GM18502 (cell line): ENCODE data around the gene LRRC25.

Experiments
- ATAC-seq: cut with Tn5 transposase; IDR thresholded peaks from one replicate; pipeline ENCODE4 v1.9.1; 2021; ENCODE audit warnings: mild to moderate bottlenecking; ENCODE audit not compliant: unreplicated experiment, poor library complexity

LRRC25 gene

DNA sequence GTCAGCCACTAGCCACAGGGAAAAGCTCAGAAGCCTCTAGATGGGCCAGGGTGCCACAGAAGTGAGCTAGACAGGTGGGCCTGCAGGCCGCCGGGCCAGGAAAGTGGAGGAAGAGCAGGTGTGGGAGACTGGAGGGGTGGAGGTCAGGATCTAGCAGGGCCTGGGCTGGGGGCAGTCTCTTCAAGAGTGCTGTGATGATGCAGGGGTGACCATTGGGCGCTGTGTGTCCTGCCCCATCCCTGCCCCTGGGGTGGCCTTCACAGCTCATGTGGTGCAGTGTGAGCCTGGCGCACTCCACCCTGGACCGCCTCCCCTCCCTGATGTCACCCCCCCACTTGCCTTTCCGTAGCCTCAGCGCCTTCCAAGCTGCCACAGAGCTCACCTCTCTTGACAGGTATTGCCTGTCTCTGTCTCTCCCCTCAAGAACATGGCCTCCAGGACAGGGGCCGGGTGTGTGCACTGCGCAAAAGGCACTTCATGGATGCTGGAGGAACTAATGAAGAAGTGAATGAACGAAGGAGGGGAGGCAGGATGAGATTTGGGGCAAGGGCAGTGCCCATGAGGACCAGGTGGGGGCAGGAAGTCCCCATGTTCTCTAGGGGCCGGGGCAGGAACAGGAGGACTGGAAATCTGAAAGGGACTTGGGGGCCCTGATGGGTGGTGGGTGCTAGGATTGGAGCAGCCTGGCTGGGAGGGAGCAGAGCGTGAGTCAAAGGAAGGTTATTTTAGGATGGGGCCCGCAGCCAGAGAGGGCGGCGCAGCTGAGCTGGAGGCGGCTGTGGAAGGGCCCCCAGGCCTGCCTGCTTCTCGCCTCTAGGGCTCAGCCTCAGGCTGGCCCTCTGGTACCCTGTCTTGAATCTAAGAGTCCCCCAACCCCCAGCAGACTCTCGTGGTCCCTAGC is 28.3 kb upstream of the LRRC25 start:
- ATAC-seq: no peak

DNA sequence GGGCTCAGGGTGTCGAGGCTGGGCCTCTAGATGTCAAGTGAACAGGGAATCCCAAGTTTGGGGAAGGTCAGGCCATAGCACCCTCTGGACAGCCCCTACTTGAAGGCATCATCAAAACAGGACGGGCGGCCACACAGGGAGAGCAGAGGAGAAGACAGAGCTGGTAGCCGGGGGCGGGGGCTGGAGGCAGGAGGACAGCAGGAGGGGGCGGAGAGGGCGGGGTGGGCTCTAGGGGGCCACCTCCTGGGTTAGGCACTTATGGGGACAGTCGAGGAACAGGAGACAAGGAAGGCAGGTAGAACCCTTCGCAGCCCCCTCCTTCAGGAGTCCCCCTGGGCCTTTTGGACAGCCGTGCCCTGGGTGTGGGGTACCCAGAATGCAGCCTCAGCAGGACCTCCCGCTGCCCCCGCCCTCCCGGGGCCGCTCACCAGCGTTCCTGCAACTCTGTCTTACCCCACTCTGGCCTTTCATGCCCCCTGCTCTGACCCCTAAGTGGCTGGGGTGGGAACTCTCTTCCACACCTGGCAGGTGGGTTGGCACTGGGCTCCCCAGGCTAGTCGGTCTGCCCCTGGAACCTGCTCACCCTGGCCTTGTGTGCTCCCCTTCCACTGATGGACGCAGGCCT is 27.6 kb upstream of the LRRC25 start:
- no peak for ATAC-seq

DNA sequence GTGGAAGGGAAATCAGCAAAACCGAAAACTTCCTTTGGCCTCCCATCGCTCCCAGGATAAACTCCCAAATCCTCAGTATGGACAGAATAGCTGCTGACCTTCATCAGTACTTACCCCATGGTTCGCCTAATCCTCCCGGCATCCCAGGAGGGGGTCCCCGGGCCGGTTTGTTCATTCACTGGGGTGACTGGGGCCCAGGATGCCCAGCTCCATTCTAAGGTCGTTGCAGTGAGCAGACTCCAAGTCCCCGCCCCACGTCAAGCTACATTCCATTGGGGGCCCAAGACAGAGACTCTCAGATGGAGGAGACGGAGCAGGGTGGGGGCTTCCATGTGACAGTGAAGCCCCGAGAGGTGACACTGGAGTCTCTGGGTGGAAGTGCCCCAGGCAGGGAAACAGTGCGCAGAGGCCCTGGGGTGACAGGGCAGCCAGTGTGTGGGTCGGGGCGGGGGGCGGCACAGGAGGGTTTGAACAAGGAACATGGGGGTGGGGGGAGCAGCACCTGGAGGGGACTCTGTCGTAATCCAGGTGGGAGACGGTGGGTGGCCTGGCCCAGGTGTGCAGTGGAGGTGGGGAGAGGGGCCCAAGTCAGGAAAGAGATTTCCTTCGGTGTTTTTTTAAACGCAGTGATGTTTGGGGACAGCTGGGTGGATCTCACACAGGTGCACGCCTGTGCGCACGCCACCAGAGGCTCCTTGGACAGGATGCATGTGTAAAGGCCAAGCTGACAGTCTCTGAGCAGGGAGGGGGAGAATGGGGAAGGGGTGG is 26.9 kb upstream of the LRRC25 start:
- ATAC-seq: no peak

DNA sequence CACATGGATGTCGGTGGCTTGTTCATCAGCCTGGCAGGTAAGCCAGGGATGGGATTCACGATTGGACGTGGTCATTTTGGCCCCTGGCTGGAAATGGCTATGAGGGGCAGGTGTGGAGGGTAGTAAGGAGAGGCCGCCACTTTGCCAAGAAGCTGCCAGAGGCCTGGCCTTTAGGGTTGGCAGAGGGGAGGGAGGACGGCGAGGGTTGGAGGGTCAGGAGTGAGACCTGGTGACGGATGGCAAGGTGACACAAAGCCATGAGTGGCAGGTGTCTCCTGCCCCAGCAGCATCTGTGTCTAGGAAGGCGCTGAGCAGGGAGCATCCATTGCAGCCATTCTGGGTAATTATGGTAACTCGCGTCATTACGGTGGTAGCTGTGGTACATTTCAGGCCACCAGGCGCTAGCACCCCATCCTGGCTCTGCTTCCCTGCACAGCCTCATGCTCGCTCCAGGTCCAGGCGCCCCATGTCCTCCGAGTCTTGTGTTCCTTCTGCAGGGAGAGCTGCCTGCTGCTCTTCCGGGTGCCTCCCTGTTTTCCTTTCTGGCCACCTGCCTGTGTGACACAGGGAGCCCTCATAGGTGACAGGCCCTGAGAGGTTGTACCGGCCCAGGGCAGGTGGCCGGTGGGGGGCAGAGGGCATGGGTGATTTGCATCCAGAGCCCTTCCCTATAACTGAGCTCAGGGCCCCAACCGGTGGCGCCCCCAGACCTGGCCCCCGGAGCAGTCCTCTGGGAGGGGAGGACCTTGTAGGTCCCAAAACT is 26.0 kb upstream of the LRRC25 start:
- ATAC-seq: no peak

DNA sequence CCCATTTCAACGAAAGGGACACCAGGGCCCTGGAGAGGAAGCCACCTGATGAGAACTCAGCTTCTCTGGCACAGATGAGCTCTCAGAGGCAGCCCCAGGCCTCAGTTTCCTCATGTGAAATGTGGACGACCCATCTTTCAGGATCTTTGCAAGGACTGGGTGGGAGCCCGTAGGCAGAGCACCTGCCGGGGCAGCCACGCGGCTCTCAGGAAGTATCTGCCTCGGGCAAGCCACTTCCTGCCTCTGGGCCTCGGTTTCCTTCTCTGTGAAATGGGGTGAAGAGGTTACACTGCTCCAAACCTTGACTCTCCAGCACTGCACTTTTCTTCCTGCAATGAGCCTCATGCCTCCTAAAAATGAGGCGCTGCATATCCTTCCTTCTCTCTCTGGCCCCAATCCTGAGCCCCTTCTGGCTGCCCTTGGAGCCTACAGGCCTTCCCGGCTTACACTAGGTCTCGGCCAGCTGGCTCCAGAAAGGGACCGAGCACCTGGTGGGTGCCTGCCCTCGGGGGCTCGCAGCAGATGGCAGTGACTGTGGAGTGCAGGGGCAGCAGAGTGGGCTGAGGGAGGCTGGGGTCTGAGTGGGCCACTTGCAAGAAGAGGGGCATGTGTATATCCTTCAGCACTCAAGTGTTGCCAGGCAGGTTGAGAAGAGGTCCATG is 25.2 kb upstream of the LRRC25 start:
- no peak for ATAC-seq

DNA sequence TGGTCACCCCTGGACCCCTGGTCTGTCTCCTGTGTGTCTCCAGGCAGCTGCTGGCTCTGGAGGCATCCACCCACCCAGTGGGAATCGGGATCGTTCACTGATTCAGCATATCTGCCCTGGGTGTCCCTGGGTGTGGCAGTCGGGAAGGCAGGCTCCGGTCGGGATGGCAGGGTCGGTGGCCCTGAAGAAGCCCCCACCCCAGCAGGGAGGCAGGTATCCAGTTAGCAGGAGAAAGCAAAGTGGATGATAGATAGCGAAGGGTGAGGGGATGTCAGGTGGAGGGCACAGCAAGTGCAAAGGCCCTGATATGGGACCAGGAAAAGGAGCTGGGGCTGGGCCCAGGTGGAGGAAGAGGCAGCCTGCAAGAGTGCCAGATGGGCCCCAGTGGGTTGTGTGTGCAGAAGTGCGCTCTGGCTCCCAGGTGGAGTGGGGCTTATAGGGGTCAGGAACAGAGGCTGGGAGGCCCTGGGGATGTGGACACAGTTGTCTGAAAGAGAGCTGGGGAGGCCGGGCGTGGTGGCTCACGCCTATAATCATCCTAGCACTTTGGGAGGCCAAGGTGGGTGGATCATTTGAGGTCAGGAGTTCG is 24.0 kb upstream of the LRRC25 start:
- ATAC-seq: no peak

DNA sequence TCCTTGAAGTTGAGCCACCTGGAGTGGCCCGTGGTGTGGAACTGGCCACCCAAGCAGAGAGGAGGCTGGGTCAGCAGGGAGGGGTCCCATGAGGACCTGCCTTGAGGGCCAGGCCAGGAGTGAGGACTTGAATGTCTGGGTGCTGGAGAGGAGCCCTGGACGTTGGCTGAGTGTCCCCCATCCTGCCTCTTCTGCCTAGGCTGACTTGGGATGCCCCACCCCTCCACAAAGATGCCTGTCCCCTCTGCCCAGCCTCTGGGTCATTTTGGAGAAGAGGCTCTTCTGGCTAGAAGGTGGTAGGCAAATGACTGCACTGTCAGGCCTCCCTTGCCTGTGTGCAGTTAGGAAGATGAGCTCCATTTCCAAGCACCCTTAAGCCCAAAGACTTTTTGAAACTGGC is 23.5 kb upstream of the LRRC25 start:
- no peak for ATAC-seq

DNA sequence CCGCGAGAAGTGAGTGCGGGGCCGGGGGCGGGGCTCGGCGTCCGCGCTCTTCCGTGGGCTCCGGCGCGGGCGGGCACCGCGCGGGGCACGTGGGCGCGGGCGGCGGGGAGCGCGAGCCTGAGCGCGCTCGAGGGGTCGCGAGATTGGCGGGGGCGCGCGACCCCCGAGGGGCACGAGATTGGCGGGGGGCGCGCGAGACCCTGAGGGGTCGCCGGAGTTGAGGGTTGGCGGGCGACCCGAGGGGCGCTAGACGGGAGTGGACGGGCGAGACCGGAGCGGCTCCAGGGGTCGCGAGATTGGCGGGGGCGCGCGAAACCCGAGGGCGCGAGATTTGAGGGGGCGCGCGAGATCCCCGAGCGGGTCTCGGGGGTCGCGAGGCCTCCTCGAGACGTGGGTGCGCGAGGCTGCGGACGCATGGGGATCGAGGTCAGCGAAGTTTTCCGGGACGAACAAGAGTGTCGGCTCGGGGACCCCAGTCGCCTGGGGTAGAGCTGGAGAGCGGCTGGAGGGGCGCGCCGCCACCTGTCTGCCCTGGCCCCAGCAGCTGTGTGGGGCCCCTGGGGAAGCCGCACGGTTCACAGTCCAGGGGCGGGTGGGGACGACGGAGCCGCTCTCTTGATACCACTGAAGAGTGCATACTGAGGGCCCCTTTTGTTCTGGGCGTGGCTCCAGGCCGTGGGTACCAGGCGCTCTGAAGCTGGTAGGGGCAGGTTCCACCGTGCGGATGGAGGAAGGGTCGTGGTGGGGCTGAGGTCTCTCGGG is 22.5 kb upstream of the LRRC25 start:
- no peak for ATAC-seq

DNA sequence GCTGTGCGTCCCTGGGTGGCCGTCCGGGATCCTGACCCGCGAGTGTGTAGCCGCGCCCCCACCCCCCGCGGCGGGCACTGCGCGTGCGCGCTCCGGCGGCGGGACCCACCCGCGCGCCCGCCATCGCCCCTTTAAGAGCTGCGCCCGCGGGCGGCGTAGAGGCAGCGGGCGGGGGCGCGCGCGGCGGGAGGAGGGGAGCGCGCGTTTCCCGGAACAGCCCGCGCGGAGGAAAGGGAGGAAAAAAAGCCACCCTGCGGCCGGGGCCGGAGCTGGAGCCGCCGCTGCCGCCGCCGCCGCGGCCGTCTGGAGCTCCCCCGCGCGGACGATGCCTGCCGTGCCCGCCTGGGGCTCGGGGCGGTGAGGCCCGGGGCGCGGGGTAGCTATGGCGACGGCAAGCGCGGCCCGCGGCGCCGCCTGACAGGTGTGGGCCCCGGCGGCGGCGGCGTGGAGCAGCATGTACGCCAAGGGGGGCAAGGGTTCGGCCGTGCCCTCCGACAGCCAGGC is 21.8 kb upstream of the LRRC25 start, which contains the start of gene SSBP4:
TSS of gene SSBP4 (plus strand) at position 204 of the 504 bp plus-strand sequence. CDS start at position 455, 251 bp downstream.
- peak; percentile 44 for ATAC-seq

DNA sequence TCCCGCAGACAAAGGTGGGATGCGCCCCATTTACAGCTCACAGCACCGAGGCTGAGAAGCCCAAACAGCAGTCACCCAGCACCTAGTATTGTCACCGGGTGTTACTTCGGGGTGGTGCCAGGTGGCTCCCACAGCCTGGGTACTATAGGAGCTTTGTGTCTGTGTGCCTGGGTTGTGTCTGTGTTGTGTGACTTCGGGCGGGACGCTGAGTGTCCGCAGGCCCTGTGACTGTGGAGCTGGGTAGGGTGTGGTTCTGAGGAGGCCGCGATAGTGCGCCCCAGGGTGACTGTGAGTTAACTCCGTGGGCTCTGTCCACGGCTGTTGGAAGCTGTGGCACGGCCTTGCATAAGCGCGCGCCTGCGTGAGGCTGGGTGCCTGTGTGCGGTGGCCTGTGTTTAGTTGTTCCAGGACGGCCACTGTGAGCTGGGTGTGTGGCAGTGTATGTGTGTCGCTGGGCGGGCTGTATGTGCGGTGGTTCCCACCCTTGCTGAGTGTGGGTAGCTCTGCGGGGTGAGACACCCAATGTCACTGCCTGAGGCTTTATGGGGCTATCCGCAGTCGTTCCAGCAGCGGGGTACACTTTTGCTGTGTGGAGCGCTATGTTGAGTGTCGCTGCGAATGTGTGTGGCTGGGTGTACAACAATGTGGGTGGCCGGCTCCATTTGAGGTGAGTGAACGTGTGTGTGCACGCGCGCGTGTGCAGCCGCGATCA is 21.2 kb upstream of the LRRC25 start:
- ATAC-seq: no peak

DNA sequence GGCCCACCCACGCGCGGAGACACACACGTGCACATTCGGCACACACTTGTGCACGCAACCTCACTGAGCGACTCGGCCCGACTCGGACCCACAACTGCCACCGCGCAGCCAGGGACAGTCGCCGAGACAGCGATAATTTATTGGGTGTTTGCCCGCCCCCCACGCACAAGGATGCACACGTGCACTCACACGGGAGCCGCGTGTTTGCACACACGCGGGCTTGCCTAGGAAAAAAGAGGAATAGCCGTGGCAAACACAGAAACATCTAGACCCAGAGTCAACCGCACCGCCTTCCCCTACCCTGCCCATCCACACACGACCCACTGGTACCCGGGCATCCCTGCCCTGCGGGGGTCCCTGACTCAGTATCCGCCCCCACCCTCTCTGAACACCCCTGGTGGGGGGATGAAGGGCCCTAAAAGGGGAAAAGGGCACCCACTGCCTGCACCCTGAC is 20.6 kb upstream of the LRRC25 start:
- ATAC-seq: no peak

DNA sequence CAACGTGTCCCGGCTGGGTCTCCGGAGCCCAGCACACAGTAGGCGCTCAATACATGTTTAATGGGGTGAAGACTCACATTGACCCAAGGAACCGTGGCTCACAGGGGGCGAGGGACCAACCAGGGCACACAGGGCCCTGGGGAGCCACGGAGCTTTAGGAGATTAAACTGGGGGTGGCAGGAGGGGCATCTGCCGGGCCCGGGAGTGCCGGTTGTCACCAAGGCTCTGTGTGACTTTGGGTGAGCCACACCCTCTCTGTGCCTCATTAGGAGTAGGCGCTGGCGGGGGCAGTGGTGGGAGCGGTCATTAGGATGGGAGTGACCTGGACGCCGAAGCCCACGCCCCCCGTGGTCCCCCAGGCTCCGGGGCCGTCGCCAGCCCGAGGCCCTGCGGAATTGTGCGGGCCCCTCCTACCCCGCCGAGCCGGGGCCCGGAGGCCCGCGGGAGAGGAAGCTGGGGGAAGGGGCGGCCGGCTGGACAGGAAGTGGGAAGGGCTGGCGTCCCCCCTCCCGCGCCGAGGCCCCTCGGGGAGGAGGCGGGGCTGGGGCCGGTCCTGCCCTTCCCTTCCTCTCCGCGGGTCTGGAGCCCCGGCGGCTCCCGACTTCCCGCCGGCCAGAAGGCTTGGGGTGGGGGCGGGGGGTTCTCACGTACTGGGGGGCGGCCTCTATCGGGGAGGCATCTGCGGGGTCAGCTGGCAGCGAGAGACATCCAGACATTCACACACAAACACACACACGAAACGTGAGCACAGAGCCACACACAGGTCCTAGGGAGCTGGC is 20.0 kb upstream of the LRRC25 start:
- ATAC-seq: no peak

DNA sequence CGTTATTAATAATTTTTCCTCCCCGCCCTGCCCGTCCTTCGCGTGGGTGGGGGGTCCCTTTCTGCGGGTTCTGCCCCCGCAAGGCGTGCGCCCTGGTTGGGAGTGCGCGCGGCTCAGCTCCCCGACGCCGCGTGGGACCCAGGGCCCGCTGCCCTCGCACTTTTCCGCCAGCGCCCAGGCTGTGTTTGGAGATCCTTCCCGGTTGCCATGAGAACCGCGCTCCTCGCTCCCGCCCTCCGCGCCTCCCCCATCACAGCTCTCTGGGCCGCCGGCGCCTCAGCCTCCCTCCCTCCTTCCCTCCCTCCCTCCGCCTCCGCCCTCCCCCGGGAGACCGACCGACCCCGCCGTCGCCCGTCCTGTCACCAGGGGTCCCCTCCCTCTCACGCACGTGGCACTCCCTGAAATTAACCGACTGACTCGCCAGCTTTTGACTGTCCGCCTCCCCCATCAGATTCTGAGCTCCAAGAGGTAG is 19.4 kb upstream of the LRRC25 start:
- no peak for ATAC-seq

DNA sequence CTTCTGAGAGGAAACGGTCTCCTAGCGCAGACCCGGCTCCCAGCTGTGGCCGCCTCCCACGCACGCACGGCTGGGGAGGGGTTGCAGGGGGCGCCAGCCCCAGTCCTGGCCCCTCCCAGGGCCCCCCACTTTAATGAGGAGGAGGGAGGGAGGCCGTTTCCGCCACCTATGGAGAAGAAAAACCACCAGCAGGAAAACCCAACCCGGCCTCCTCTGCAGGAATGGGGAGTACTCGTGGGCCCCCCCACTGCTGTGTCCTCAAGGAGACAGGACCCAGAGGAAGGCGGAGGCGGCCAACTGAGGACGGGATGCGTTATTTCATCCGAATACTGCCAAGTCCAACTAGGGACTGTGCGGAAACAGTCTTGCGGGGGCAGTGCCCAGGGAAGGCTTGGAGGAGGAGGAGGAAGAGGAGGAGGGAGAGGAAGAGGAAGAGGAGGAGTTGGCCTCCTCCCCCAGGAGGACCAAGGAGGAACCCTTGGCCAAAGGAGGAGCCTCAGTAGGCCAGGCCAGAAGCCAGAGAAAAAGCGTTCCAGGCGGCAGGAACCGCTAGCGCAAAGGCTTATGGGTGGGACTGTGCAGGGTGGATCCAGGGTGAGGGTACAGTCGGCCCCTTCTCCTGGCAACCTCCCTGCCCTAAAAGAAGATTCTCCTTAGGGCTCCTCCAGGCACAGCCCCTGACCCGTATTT is 17.9 kb upstream of the LRRC25 start:
- no peak for ATAC-seq

DNA sequence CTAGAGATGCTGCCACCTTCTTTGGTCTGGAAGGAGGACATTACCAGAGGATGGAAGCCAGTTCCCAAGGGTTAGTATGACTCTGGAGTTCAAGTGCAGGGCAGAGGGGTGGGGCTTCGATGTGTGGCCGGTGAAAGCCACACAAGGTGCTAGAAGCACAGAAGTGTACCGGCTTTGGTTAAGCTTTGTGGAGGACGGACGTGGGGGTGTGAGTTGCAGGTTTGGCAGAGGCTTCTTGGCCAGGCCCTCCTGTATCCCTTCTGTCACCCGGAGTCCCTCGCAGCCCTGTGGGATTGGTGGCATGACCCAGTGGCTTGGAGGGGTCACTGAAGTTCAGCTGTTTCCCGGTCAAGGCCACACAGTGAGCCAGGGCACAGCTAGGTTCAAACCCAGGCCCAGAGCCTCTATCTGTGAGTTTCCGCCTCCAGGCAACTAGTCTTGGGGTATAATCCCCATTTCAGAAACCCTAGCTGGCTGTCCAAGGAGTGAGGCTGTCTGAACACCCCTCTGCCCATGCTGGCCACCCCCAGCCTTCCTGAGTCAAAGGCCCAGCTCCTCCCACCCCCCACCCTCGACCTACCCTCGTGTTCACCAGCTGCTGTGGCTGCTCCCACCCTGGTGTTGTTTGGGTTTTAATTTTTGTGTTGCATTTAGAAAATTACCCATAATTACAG is 17.2 kb upstream of the LRRC25 start:
- ATAC-seq: no peak
